HG03045 (cell line): ENCODE data around the gene ARPC1A.
A peak's percentile ranks its signal among the peaks of the same experiment; 100 is the strongest.
"Not testable (repeated sequence)": the region's sequence is repeated elsewhere in the genome, so short reads cannot be mapped to it uniquely, and the experiment has no call there.

Experiments
- ATAC-seq: cut with Tn5 transposase; IDR thresholded peaks from one replicate; pipeline ENCODE4 v1.9.1; 2021; ENCODE audit warnings: mild to moderate bottlenecking, moderate library complexity; ENCODE audit not compliant: unreplicated experiment

Gene ARPC1A

GRCh38 chr7:99406557-99406956, 80.9 kb downstream of the ARPC1A start:
- ATAC-seq: no peak

GRCh38 chr7:99407872-99408378, 82.2 kb downstream of the ARPC1A start:
- ATAC-seq: no peak

- ATAC-seq: peak; percentile 80
Measured at GRCh38 chr7:99408379-99409191, 82.9 kb downstream of the ARPC1A start, which contains the start of the genes BUD31 and PDAP1. Gene BUD31 (plus strand): TSS chr7:99408969. CDS start chr7:99411093, 2,124 bp downstream. Gene PDAP1 (minus strand): TSS chr7:99408597. CDS start chr7:99408548, 49 bp downstream.

GRCh38 chr7:99409192-99409572, 83.5 kb downstream of the ARPC1A start:
- ATAC-seq: peak; percentile 10

GRCh38 chr7:99409806-99410205, 84.1 kb downstream of the ARPC1A start:
- ATAC-seq: no peak

- ATAC-seq: no peak
Measured at GRCh38 chr7:99410635-99411034, 84.9 kb downstream of the ARPC1A start.

GRCh38 chr7:99415513-99416127, 89.9 kb downstream of the ARPC1A start:
- ATAC-seq: not testable (repeated sequence)
